BLaER1 (cell line): Measurements from ENCODE around the gene VSTM5.

Source experiments
- H3K27ac ChIP-seq: shearing (Covaris generic); formaldehyde crosslinking; 2 replicates; pipeline ENCODE4 v1.8.1; 2022
- H3K27me3 ChIP-seq: shearing (Covaris generic); formaldehyde crosslinking; 2 replicates; pipeline ENCODE4 v1.8.1; 2022
- H3K36me3 ChIP-seq: shearing (Covaris generic); formaldehyde crosslinking; 2 replicates; pipeline ENCODE4 v1.8.1; 2022
- H3K4me1 ChIP-seq: shearing (Covaris generic); formaldehyde crosslinking; 2 replicates; pipeline ENCODE4 v1.8.1; 2022
- H3K4me2 ChIP-seq: shearing (Covaris generic); formaldehyde crosslinking; 2 replicates; pipeline ENCODE4 v1.8.1; 2022
- H3K4me3 ChIP-seq: shearing (Covaris generic); formaldehyde crosslinking; 2 replicates; pipeline ENCODE4 v1.8.1; 2022
- H3K9ac ChIP-seq: shearing (Covaris generic); formaldehyde crosslinking; 2 replicates; pipeline ENCODE4 v1.8.1; 2022
- H3K9me3 ChIP-seq: shearing (Covaris generic); formaldehyde crosslinking; 2 replicates; pipeline ENCODE4 v1.8.1; 2022
- H4K20me1 ChIP-seq: shearing (Covaris generic); formaldehyde crosslinking; 2 replicates; pipeline ENCODE4 v1.8.1; 2022
- Cebpa-rat ChIP-seq: shearing (Covaris generic); IDR thresholded peaks from 2 replicates; pipeline ENCODE4 v1.8.1; 2022

The VSTM5 gene

DNA sequence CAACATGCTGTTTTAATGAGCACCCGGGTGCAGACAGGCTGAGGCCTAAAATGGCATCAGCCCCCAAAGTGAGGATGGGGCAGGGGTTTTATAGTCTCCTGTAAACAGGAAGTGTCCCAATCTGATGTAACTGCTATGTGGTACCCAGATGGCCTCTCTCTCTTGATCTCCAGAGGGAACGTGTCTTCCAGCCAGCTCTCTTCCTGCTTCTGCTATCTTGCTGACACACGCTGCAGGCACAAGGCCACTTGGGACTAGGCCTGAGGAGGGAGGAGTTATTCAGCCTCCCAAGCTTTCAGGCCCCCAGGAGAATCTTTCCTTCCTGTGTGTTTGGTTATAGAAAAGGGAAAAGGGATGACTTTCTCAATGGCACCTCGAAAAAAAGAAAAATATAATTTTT is 11.4 kb upstream of the VSTM5 start:
- no peaks in the 10 kb centered on the region for H3K36me3 ChIP-seq
- H3K27ac ChIP-seq, result peak overlapping the region; percentile 36
- H3K4me2 ChIP-seq, result peak overlapping the region; percentile 42
- H4K20me1 ChIP-seq, result no peaks in the 10 kb centered on the region
- no peak for TF ChIP-seq Cebpa-rat
- no peak overlapping the region for H3K9ac ChIP-seq
- H3K27me3 ChIP-seq, result no peaks in the 10 kb centered on the region
- no peak overlapping the region for H3K4me3 ChIP-seq
- peaks cover 20% of the 10 kb centered on the region; the same call in 1 of the 2 replicates for H3K9me3 ChIP-seq
- H3K4me1 ChIP-seq, result peaks cover 14% of the 10 kb centered on the region

DNA sequence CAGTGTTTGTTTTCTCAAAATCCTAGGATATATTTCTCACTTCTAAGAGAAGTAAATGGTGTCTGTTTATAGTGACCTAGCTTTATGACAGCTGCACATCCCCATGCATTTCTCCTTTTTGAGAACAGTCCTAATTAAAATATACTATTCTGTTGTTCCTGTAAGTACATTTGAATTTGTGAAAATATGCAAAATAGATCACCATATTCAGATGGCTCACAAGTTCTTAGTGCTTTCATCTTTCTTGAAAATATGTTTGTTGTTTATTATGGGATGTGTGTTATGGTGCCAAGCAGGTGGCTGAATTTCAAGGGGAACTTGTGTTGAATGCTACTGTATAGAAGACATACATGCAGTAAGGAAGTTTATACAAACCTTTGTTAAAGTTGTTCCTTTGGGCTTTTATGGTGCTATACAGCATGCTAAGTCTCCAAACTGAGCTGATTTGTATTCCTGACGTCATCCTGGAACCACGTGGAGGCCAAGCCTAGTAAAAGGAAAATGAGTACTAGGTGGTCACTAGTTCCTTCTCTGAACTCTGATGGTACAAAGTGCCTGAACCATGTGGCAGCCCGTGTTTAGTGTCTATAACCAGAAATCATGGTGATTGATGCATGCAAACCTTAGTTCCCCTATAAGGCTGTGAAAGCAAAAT is 7.8 kb upstream of the VSTM5 start:
- no peaks in the 10 kb centered on the region for H3K36me3 ChIP-seq
- H3K4me2 ChIP-seq, result no peak overlapping the region
- TF ChIP-seq Cebpa-rat, result no peak
- peaks cover 14% of the 10 kb centered on the region for H3K4me1 ChIP-seq
- no peaks in the 10 kb centered on the region for H3K27me3 ChIP-seq
- no peak overlapping the region for H3K4me3 ChIP-seq
- peaks cover 23% of the 10 kb centered on the region for H3K9me3 ChIP-seq
- H3K9ac ChIP-seq, result no peak overlapping the region
- no peaks in the 10 kb centered on the region for H4K20me1 ChIP-seq
- no peak overlapping the region for H3K27ac ChIP-seq

DNA sequence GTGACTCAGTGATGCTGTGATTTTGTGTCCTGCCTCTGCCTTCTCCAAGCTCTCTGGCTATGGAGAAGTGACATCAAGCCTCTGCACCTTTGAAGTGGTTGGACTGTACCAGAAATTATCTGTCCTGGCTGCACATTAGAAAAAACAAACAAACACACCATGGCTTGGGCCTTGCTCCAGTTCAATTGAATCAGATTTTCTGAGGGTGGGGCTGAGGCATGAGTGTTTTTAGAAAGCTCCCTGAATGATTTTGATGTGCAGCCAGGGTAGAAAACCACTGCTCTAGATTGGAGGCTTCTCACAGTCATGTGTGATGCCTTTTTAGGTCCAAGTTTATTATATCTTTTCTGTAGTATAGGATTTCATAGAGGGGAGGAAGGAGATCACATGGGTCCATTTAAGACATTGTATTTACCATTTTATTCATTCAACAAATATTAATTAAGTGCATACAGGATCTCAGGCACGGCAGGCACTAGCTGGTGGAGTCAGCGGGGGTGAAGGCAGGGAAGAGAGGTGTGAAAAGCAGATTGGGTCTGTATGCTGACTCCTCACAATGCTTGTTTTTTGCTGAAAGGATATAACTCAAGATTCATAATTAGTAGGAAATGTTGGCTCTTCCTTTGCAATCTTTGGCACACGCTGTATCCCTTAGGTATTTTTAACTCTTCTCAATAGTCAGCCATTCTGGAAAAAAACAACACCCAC is 7.1 kb upstream of the VSTM5 start:
- H3K27me3 ChIP-seq, result no peaks in the 10 kb centered on the region
- no peaks in the 10 kb centered on the region for H4K20me1 ChIP-seq
- no peak overlapping the region for H3K9ac ChIP-seq
- no peak overlapping the region for H3K4me3 ChIP-seq
- H3K9me3 ChIP-seq, result peaks cover 19% of the 10 kb centered on the region
- no peak overlapping the region for H3K27ac ChIP-seq
- TF ChIP-seq Cebpa-rat, result no peak
- H3K36me3 ChIP-seq, result no peaks in the 10 kb centered on the region
- H3K4me1 ChIP-seq, result peaks cover 14% of the 10 kb centered on the region
- H3K4me2 ChIP-seq, result no peak overlapping the region

DNA sequence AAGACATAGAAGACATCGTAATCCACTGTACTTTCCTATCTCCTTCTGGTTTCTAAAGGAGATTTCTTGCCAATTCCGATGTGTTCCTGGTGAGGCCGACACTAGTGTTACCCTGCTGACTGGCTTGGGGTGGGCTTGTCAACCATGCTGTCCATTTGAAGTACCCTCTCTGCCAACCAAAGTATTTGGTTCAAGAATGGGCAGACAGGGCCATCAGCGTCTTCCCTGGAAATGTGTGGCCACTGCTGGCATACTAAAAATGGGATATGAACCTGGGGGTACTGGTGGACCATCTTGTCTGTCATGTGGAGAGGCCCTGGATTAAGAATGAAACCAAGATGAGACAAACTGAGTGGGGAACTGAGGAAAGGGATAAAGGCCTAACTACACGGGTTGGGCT is 1.8 kb upstream of the VSTM5 start:
- Histone ChIP-seq H3K9me3 (peaks cover 3% of the 10 kb centered on the region; the same call in 1 of the 2 replicates), H3K27me3 (peaks cover 7% of the 10 kb centered on the region; the same call in 1 of the 2 replicates), H3K4me3 (no peak overlapping the region), H3K4me1 (no peaks in the 10 kb centered on the region), H4K20me1 (no peaks in the 10 kb centered on the region), H3K4me2 (no peak overlapping the region), H3K36me3 (no peaks in the 10 kb centered on the region), H3K27ac (no peak overlapping the region), H3K9ac (no peak overlapping the region)
- no peak for TF ChIP-seq Cebpa-rat

DNA sequence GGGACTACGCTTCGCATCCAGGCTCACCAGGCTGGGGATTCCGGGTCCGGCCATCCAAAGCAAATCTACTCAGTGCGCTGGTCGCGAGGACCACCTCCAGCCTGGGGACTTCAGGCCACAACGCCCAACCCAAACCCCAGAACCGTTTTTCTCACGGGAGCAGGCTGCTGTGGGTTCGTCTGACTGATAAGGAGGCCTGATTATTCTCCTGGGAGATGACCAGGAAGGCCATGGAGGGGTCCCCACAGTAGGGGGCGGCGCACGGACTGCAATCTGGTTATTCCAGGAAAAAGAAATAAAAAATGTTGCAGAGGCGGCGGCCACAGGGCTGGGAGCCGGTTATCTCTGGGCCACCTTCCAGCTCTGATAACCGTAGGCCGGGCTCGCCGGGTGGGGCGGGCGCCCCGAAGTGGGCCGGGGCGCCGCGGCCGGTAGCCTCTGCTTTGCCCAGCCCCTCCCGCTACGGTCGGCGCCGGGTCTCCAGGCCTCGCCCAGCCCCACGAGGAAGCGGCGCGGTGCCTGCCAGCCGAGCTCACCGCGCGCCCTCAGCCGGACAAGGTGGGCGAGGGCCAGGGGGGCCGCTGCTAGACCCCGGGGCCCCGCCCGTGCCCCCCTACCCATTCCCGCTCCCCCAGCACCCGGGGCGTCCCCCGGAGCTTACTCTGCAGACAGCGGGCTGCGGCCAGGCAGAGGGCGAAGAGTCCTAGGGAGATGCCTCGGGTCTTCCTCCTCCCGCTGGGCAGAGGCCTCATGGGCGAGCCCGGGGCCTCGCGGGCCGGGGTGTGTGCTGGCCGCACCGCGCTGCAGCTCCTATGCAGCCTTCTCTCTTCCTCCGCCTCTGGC is 446 bp downstream of the VSTM5 start:
- Histone ChIP-seq H3K36me3 (no peaks in the 10 kb centered on the region), H3K27ac (peak overlapping the region; percentile 44; the same call in 1 of the 2 replicates), H3K9ac (0 out of 2 replicates have a peak overlapping the region, but pooled peaks have one; percentile 60), H3K4me1 (no peaks in the 10 kb centered on the region), H3K27me3 (peaks cover 7% of the 10 kb centered on the region; the same call in 1 of the 2 replicates), H3K4me2 (peak overlapping the region; percentile 66), H4K20me1 (no peaks in the 10 kb centered on the region), H3K4me3 (peak overlapping the region; percentile 57), H3K9me3 (peaks cover 3% of the 10 kb centered on the region; the same call in 1 of the 2 replicates)
- no peak for TF ChIP-seq Cebpa-rat

DNA sequence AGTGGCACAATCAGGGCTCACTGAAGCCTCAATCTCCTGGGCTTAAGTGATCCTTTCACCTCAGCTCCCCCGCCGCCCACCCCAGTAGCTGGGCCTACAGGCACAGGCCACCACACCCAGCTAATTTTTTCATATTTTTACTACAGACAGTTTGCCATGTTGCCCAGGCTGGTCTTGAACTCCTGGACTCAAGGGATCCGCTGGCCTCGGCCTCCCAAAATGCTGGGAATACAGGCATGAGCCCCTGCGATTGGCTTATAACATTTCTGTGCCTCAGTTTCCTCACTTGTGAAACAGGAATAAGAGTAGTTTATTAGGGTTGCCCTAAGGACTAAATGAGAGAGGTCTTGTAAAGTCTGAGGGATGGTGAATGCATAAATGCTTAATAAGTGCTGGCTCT is 1.2 kb downstream of the VSTM5 start:
- no peak overlapping the region for H3K4me3 ChIP-seq
- TF ChIP-seq Cebpa-rat, result no peak
- H3K27me3 ChIP-seq, result peaks cover 7% of the 10 kb centered on the region; the same call in 1 of the 2 replicates
- H3K36me3 ChIP-seq, result no peaks in the 10 kb centered on the region
- H3K4me2 ChIP-seq, result no peak overlapping the region
- H3K27ac ChIP-seq, result no peak overlapping the region
- H3K9me3 ChIP-seq, result peaks cover 3% of the 10 kb centered on the region; the same call in 1 of the 2 replicates
- no peak overlapping the region for H3K9ac ChIP-seq
- H4K20me1 ChIP-seq, result no peaks in the 10 kb centered on the region
- H3K4me1 ChIP-seq, result no peaks in the 10 kb centered on the region

DNA sequence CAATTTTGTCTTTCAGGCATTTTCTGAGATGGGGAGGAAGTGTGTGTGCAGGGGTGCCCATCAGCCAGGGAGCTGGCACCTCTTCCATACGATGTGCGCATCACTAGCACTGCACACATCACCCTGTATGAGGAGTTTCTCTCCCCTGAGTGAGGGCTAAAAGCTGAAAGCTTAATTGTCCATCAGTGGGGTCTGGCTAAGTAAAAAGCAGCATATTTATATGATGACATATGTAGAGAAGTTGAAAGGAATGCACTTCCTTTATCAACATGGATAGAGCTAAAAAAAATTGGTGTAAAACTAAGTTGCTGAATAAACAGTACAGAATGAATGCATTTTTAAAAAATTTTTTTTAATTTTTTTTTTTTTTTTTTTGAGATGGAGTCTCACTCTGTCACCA is 4.0 kb downstream of the VSTM5 start:
- Histone ChIP-seq H3K36me3 (no peaks in the 10 kb centered on the region), H3K27ac (no peak overlapping the region), H3K4me1 (peaks cover 1% of the 10 kb centered on the region; the same call in 1 of the 2 replicates), H4K20me1 (no peaks in the 10 kb centered on the region), H3K27me3 (peaks cover 7% of the 10 kb centered on the region; the same call in 1 of the 2 replicates), H3K4me3 (no peak overlapping the region), H3K4me2 (no peak overlapping the region), H3K9ac (no peak overlapping the region), H3K9me3 (no peaks in the 10 kb centered on the region)
- no peak for TF ChIP-seq Cebpa-rat

DNA sequence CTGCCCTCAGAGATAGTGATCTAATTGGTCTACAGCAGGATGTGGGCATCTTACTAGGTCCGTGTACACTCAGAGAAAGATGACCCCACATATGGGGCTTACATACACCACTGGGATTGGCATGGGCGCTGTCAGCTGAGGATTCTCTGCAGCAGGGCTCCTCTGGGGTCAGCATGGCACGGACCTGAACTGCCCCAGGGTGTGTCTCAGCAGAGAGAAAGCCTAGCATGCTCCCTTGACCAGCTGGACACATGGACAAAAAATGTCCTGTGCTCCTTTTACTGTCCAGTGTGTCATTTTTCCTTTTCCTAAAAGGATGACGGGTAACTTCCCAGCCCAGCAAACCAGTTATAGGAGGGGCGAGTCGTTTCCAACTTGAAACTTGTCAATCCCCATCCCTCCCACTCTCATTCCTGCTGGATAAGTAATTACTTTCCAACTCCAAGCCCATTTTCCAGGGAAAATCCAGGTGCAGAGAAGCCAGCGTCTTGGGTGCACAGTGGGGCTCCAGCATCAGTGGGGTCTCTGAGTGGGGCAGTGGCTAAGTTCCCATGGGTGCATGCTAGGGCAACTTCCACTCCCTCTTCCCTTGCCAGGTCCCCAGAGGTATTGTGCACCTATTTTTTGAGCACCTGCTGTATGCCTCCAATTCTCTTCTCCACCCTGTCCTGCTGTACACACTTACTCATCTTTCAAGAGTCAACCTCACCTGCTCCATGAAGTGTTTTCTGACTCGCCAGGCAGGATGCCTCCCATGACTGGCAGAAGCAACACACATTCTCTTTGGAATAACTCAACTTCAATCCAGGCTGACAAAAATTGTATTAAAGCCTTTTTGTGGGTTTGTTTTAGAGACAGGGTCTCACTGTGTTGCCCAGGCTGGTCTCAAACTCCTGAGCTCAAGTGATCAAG is 5.0 kb downstream of the VSTM5 start:
- no peak overlapping the region for H3K4me2 ChIP-seq
- no peaks in the 10 kb centered on the region for H4K20me1 ChIP-seq
- no peaks in the 10 kb centered on the region for H3K9me3 ChIP-seq
- no peak overlapping the region for H3K9ac ChIP-seq
- H3K27ac ChIP-seq, result no peak overlapping the region
- H3K4me1 ChIP-seq, result peaks cover 11% of the 10 kb centered on the region
- no peaks in the 10 kb centered on the region for H3K36me3 ChIP-seq
- H3K4me3 ChIP-seq, result no peak overlapping the region
- H3K27me3 ChIP-seq, result peaks cover 7% of the 10 kb centered on the region; the same call in 1 of the 2 replicates
- TF ChIP-seq Cebpa-rat, result no peak

DNA sequence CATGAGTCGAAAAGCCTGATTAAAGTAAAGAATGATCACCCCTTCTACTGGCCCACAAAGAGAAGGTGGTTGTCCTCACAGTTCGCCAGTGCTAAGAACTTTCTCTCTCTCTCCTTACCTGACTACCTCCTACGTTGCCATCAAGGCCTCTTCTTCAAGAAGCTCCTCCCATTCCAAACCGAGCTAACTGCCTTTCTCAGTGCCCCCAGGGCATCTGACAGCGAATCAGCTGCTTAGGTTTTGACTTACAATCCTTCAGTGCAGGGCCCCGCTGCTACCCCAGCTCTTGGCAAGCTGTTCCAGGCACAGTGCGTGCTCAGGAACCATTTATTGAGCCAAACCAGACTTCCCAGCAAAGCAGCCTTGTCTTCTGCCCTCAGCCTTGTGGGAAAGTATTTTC is 5.8 kb downstream of the VSTM5 start:
- no peaks in the 10 kb centered on the region for H4K20me1 ChIP-seq
- no peaks in the 10 kb centered on the region for H3K36me3 ChIP-seq
- no peak overlapping the region for H3K4me3 ChIP-seq
- TF ChIP-seq Cebpa-rat, result no peak
- H3K4me1 ChIP-seq, result peaks cover 20% of the 10 kb centered on the region
- H3K27me3 ChIP-seq, result peaks cover 1% of the 10 kb centered on the region; the same call in 1 of the 2 replicates
- H3K4me2 ChIP-seq, result no peak overlapping the region
- no peak overlapping the region for H3K9ac ChIP-seq
- no peak overlapping the region for H3K27ac ChIP-seq
- no peaks in the 10 kb centered on the region for H3K9me3 ChIP-seq
